Inflammatory macrophage treated with lipopolysaccharide for 4 hours (primary cell): ENCODE results near the gene NUBPL.
A peak's percentile ranks its signal among the peaks of the same experiment; 100 is the strongest.
"Not testable (repeated sequence)": the region's sequence is repeated elsewhere in the genome, so short reads cannot be mapped to it uniquely, and the experiment has no call there.

ENCODE experiments used
- DNase-seq: peaks from one replicate; pipeline ENCODE4 v3.0.0-alpha.2; 2020

Gene NUBPL

DNA sequence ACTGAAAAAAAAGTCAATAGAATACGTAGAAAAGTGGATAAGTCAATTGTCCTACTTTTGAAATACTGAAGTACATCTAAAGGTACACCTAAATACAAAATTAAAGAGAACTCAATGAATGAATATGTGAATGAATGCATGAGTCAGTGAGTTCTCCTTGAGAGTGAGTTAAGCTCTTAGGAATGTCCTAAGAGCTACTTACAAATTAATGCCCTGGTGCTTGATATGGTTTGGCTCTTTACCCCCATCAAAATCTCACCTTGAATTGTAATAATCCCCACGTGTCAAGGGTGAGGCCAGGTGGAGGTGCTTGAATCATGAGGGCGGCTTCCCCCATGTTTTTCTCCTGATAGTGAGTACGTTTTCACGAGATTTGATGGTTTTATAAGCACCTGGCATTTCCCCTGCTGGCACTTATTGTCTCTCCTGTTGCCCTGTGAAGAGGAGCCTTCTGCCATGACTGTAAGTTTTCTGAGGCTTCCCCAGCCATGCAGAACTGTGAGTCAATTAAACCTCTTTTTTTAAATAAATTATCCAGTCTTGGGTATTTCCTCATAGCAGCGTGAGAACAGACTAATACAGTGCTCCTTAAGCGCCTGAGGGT is 323.7 kb downstream of the NUBPL start:
- no peak for DNase-seq

DNA sequence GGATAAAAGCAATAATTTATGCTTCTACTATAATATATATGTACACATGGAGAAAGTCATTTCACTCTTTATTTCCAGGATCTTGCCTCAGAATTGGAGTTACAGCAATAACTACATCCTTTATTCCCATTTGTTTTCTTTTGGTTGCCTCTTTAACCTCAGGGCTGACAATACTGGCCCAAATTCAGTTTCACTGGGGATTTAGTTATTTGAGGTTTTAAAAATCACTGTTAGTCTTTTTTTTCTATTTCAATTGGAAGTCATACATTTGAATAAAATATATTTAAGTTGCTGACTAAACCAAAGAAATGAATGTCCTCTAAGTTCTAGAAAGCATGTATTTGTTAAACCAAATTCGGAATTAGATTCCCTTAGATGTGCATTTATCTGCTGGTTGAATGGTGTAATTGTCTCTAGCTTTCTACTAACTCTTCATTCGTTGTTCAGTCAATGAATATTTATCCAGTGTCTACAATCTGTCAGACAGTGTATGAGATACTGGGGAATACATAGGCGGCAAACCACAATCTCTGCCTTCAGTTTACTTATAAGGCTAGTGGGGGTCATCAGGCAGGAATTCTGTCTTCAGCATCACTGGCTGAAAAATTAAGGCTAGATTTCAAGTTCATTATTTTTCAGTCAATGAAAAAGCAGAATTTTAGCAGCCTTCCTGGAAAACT is 325.1 kb downstream of the NUBPL start:
- no peak for DNase-seq

DNA sequence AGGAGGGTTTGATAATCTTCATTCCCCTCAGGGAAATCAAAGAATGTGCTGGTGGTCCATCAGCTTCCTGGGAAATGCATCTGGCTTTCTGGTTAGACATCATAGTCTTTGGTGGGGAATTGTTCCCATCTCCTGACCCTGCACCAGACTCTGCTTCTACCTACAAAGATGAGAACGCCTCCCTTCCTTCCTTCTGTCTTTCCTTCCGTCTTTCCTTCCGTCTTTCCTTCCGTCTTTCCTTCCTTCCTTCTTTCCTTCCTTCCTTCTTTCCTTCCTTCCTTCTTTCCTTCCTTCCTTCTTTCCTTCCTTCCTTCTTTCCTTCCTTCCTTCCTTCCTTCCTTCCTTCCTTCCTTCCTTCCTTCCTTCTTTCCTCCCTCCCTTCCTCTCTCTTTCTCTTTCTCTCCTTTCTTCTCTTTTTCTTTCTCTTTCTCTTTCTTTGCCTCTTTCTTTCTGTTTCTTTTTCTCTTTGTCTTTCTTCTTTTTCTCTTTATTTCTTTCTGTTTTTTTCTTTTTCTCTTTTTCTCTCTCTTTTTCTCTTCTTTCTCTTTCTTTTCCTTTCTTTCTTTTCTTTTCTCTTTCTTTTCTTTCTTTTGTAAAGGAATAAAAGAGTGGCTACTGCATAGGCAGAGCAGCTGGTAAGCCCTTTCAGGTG is 326.9 kb downstream of the NUBPL start:
- no peak for DNase-seq

DNA sequence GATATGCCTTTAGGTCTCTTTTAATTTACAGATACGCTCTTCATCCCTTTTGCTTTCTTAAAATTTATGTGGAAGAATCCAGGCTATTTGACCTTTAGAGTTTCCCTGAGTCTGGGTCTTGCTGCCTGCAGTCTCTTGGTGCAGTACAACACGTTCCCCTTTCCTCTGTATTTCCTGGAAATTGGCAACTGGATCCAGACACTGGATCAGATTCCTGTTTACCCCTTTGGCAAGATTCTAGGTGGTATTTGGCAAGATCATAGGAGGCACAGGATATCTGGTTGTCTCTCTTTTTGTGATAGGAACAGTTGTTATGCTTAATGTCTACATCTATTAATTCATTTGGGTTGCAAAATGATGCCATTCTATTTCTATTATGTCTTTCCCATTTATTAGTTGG is 328.1 kb downstream of the NUBPL start:
- no peak for DNase-seq

DNA sequence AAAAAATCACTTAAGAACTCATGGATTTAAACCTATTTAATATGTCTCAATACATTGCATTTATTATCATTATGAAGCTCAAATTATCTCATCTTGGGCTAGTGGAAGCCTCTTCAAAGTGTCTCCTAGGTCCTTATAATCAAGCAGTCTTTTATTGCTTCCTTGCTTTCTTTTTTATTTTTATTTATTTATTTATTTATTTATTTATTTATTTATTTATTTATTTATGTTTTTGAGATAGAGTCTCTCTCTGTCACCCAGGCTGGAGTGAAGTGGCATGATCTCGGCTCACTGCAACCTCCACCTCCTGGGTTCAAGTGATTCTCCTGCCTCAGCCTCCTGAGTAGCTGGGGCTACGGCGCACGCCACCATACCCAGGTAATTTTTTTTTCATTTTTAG is 329.0 kb downstream of the NUBPL start:
- not testable (repeated sequence) for DNase-seq

DNA sequence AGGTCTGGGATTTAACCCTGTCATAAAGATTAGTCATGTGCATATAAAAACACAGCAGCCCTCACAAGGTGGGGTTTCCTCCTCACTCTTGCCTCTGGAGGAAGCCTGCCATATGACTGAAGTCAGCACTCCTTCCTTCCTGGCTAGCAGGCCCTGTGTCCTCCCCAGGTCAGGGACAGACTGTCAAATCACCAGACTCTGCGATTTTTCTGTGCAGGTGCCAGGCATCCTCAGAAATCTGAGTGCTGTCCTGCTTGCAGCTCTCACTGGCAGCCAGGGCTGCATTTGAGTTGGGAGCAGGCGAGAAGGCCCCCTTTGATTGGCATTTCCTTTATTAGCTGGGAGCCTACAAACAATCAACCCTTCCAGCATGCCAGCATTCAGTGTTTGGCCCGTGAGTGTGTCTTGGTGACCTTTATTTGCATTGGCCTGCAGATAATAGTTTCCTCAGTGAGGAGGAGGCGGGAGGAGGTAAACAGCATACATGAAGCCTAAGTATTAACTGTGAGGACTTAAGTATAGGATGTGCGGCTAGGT is 332.1 kb downstream of the NUBPL start:
- no peak for DNase-seq

DNA sequence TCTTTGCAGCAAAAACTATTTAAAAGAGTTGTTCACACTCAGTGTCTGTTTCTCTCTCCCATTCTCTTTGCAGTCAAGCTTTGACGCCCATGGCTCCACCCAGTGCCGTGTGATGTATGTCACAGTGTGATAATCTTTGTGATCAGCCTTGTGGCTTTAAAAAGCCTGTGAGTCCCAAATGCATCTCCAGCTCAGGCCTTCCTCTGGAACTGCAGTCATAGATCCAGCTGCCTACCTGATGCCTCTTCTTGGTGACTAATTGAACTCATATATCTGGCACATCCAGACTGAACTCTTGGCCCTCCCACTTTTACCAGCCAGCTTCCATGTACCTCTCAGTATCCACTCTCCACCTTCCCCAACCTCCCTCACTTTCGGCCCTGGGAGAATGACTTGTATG is 333.1 kb downstream of the NUBPL start:
- DNase-seq = no peak

DNA sequence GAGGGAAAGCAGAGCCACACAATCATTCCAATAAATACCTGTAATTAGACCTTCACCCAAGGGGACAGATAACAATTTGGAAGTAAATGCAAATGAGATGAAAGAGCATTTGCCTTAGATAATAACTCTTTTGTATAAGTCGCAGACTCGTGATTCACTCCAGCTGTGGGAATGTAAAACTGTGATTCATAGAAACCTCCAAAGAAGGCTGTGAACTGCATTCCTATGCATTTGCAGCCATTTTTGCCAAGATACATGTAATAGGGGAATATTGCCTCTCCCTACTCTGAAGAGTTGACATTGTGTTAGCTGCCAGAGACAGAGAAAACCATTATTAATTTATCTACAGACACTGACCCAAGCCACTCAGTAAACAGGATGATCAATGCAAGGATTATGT is 334.0 kb downstream of the NUBPL start:
- no peak for DNase-seq

DNA sequence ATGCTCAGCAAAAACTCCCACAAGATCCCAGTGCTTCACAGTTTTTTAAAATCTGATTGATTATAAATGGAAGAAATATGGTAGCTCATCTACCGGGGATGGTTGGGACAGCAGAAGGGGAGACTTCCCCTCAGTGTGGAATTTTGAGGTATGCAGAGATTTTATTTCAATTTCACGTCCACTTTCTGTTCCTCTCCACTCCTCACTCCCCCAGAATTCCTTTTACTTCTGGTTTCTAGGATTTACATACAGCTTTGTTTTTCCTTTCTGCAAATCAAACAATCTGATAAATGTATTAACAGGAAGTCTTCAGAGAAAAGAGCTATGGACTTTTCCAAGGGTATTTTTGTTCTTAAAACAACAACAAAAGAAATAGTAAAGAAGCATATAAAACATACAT is 334.4 kb downstream of the NUBPL start:
- DNase-seq = peak; percentile 52

DNA sequence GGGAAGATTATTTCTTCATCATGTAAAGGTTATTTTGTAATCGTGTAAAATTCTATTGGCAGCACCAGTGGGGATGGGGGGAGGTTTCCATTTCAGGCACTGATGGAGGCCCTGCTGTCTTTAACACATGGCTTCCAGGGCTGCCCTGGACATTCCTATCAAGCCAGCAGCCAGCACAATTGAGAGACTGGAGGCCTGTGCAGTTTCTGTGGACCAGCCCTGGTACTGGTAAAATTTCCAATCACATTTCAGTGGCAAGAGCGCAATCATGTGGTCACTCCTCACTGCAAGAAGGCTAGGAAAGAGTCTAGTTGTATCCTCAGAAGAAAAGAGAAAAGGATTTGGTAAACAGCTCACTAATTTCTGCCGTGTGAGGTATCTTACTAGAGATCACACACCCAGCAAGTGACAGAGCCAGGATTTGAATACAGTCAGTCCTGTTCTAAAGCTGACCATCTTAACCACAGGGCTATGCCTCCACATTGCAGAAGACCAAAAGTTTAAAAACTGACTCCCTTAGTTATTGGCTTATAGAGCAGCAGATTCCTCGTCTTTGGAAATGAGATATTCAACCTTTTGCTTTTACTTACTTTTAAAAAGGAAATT is 336.5 kb downstream of the NUBPL start:
- DNase-seq = no peak

DNA sequence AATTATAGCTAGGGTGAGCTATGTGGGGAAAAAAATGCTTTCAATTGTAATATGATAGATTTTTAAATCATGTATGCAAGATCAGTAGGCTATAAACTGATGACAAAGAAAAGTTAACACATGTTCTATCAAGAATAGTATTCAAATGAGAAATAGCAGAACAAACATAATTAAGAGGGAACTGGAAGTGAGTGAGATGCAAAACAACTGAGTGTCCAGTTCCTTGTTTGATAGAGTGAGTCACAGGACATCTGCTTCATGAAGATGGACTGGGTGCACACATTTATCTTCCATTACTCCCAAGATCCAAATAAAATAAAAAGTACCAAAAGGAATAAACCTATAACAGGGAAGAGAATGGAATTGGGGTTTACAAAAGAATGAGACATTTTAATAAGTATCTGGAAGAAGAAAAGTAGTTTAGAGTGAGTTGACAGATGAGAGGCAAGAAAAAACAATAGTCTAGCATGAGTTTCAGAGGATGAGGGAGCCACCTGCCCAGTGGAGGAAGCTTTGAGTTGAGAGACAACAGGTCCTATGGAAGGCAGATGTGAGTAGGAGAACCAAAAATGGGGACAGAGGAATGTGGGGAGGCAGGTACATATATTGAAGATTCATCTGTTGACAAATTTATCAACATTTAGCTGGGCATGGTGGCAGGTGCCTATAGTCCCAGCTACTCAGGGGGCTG is 337.8 kb downstream of the NUBPL start:
- peak; percentile 84 for DNase-seq

DNA sequence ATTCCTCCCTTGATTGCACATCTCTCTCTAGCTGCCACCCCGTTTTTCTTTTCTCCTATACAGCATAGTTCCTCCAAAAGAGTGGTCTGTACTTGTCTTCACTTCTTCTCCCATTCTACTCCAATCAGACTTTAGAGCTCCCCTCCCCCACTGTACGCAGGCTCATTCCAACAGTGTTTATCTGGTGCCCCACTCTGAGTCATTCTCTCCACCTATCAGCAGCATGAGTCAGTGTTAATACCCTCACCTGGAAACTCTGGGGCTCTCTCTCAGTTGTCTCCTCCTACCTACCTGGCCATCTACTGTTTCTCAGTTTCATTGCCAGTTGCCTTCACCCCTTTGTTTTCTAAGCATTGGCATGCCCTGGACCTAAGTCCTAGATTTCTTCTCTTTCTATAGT is 340.8 kb downstream of the NUBPL start:
- DNase-seq = no peak

DNA sequence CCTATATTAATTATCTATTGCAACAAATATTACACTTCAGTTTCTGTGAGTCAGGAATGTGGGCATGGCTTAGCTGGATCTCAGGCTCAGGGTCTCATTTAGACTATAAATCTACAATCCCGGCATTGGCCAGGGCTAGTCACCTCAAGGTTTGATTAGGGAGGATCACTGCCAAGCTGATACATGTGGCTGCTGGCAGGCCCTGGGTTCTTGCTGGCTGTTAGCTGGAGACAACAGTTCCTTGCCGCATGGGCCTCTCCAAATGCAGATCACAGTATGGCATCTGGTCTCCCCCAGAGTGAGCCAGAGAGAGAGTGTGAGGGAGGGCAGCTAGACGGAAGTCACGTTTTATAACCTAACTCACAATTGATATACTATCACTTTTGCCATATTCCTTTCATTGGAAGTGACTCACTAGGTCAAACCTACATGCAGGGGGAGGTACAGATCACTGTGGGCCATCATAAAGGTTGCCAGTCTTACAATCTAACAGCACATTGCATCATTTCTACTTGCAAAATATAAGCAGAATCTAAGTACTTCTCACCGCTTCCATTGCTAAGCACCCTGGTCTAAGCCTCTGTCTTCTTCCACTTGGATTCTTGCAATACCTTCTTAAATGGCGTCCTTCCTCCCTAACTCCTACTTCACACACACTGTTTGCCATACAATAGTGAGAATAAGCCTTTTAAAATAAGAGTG is 341.9 kb downstream of the NUBPL start:
- DNase-seq = no peak

DNA sequence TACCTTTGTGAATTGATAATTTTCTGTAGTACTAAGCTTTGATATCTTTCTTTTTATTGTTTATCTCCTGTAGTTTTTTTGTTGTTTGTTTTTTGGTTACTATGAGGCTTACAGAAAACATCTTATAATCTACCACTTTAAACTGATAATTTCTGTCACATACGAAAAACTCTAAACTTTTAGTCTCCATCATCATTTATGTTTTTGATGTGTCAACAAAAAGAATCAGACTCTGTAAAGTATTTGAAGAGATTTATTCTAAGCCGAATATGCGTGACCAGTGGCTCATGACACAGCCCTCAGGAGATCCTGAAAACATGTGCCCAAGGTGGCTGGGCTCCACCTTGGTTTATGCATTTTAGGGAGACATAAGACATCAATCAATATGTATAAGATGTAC is 348.8 kb downstream of the NUBPL start:
- no peak for DNase-seq
